Astrocyte (in vitro differentiated cells and primary cell): ENCODE measurements around the gene TAF1B. TPM values are rescaled to one million over a fixed set of nuclear protein-coding genes. Genes with fewer than 3 reads are reported as not detected.

Source experiments
- DNase-seq: peaks from one replicate; pipeline ENCODE4 v3.0.0-alpha.2; 2010; ENCODE audit warnings: low read depth
- FAIRE-seq: peaks from 2 replicates; lab custom pipeline; 2011; peaks lifted over from hg19 to GRCh38; lab: Jason Lieb, UNC
- H2AFZ ChIP-seq: 2 replicates; pipeline ENCODE4 v1.6.0; 2012; ENCODE audit warnings: low read depth, low read length, inconsistent platforms
- H3K27ac ChIP-seq: 2 replicates; pipeline ENCODE4 v1.5.1; 2011; ENCODE audit warnings: low read depth, low read length, inconsistent platforms
- H3K27me3 ChIP-seq: 2 replicates; pipeline ENCODE4 v1.6.0; 2011; ENCODE audit warnings: low read length, inconsistent platforms; ENCODE audit not compliant: insufficient read depth
- H3K36me3 ChIP-seq: 2 replicates; pipeline ENCODE4 v1.5.1; 2011; ENCODE audit warnings: low read length, inconsistent platforms; ENCODE audit not compliant: insufficient read depth
- H3K4me1 ChIP-seq: 2 replicates; pipeline ENCODE4 v1.5.1; 2011; ENCODE audit warnings: low read length, inconsistent platforms; ENCODE audit not compliant: insufficient read depth
- H3K4me2 ChIP-seq: 2 replicates; pipeline ENCODE4 v1.6.0; 2012; ENCODE audit warnings: low read length, inconsistent platforms
- H3K4me3 ChIP-seq: 2 replicates; pipeline ENCODE4 v1.5.1; 2011; ENCODE audit warnings: low read depth, mild to moderate bottlenecking, low read length, inconsistent platforms; ENCODE audit not compliant: insufficient read depth
- H3K79me2 ChIP-seq: 2 replicates; pipeline ENCODE4 v1.6.0; 2012; ENCODE audit warnings: mild to moderate bottlenecking, low read length, inconsistent platforms; ENCODE audit not compliant: insufficient read depth
- H3K9ac ChIP-seq: 2 replicates; pipeline ENCODE4 v1.6.0; 2012; ENCODE audit warnings: mild to moderate bottlenecking, low read length, inconsistent platforms
- H3K9me3 ChIP-seq: 2 replicates; pipeline ENCODE4 v1.5.1; 2012; ENCODE audit warnings: low read depth, mild to moderate bottlenecking, low read length, inconsistent platforms; ENCODE audit not compliant: insufficient read depth
- H4K20me1 ChIP-seq: 2 replicates; pipeline ENCODE4 v1.6.0; 2012; ENCODE audit warnings: low read length, inconsistent platforms; ENCODE audit not compliant: insufficient read depth
- H3K27ac Mint-ChIP-seq: one replicate; pipeline ENCODE4 v1.8.0; 2021; ENCODE audit warnings: mild to moderate bottlenecking, mixed read lengths; ENCODE audit not compliant: unreplicated experiment
- H3K27me3 Mint-ChIP-seq: one replicate; pipeline ENCODE4 v1.8.0; 2021; ENCODE audit warnings: low read depth, mixed read lengths; ENCODE audit not compliant: unreplicated experiment
- H3K36me3 Mint-ChIP-seq: one replicate; pipeline ENCODE4 v1.8.0; 2021; ENCODE audit warnings: low read depth, mixed read lengths; ENCODE audit not compliant: unreplicated experiment
- H3K4me1 Mint-ChIP-seq: one replicate; pipeline ENCODE4 v1.8.0; 2021; ENCODE audit warnings: low read depth, mixed read lengths; ENCODE audit not compliant: unreplicated experiment
- H3K4me3 Mint-ChIP-seq: one replicate; pipeline ENCODE4 v1.8.0; 2021; ENCODE audit warnings: mild to moderate bottlenecking, moderate library complexity, mixed read lengths; ENCODE audit not compliant: unreplicated experiment
- H3K9me3 Mint-ChIP-seq: one replicate; pipeline ENCODE4 v1.8.0; 2021; ENCODE audit warnings: mild to moderate bottlenecking, mixed read lengths; ENCODE audit not compliant: unreplicated experiment
- EZH2 ChIP-seq: IDR thresholded peaks from 2 replicates; pipeline ENCODE4 v1.6.1; 2012; ENCODE audit warnings: mild to moderate bottlenecking, low read length, inconsistent platforms; ENCODE audit not compliant: insufficient read depth
- total RNA-seq: library from RNA; stranded (reverse); gene quantifications from 2 replicates; pipeline ENCODE4 v1.2.1, GENCODE V29; 2021
- TF ChIP-seq, protein P1 (sequence below): IDR thresholded peaks from 2 replicates; pipeline ENCODE4 v1.5.1; 2011; ENCODE audit warnings: low read depth, mild to moderate bottlenecking, inconsistent platforms, low read length, moderate library complexity; ENCODE audit not compliant: insufficient read depth

The TAF1B gene
- total RNA-seq, 1 donor from 2014 or later: 14.5 TPM

DNA sequence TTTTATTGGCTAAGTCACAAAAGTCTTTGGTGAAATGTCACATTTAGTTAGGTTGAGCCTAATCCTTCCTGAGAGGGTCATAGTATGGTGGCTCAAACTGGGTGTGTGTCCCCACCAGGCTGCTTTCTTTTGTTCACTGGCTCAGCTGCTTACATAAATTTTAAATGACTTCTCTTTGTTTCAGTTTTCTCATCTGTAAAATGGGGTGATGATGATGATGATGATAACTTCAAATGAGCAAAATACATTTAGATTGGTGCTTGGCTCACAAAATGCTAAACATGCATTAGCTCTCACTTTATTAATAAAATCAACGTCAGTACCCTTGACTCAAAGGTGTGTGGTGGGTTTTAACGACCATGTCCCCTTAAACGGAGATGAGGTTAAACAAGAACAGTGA, 7.2 kb upstream of the TAF1B start:
- H3K4me1 Mint-ChIP-seq: peaks cover 5% of the 10 kb centered on the region
- Histone ChIP-seq H3K36me3 (no peaks in the 10 kb centered on the region), H3K4me3 (no peak overlapping the region), H3K27me3 (no peaks in the 10 kb centered on the region), H3K4me1 (no peaks in the 10 kb centered on the region), H3K4me2 (no peak overlapping the region), H3K9me3 (no peaks in the 10 kb centered on the region), H4K20me1 (no peaks in the 10 kb centered on the region), H3K9ac (no peak overlapping the region), H2AFZ (no peak overlapping the region), H3K27ac (no peak overlapping the region), H3K79me2 (no peaks in the 10 kb centered on the region)
- H3K4me3 Mint-ChIP-seq: no peak overlapping the region
- TF ChIP-seq, protein P1, sequence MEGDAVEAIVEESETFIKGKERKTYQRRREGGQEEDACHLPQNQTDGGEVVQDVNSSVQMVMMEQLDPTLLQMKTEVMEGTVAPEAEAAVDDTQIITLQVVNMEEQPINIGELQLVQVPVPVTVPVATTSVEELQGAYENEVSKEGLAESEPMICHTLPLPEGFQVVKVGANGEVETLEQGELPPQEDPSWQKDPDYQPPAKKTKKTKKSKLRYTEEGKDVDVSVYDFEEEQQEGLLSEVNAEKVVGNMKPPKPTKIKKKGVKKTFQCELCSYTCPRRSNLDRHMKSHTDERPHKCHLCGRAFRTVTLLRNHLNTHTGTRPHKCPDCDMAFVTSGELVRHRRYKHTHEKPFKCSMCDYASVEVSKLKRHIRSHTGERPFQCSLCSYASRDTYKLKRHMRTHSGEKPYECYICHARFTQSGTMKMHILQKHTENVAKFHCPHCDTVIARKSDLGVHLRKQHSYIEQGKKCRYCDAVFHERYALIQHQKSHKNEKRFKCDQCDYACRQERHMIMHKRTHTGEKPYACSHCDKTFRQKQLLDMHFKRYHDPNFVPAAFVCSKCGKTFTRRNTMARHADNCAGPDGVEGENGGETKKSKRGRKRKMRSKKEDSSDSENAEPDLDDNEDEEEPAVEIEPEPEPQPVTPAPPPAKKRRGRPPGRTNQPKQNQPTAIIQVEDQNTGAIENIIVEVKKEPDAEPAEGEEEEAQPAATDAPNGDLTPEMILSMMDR: no peak
- TF ChIP-seq EZH2: no peak
- FAIRE-seq: no peak
- H3K27ac Mint-ChIP-seq: no peak overlapping the region
- no peaks in the 10 kb centered on the region for H3K9me3 Mint-ChIP-seq
- no peaks in the 10 kb centered on the region for H3K36me3 Mint-ChIP-seq
- H3K27me3 Mint-ChIP-seq: peaks cover 6% of the 10 kb centered on the region
- no peak for DNase-seq

GRCh38 chr2:9836517-9836916, 6.8 kb upstream of the TAF1B start:
- FAIRE-seq (no peak), DNase-seq (no peak)
- Mint-ChIP-seq H3K4me1 (peaks cover 5% of the 10 kb centered on the region), H3K36me3 (no peaks in the 10 kb centered on the region), H3K4me3 (no peak overlapping the region), H3K9me3 (no peaks in the 10 kb centered on the region), H3K27me3 (peaks cover 6% of the 10 kb centered on the region), H3K27ac (peak overlapping the region; percentile 48)
- Histone ChIP-seq H3K4me3 (no peak overlapping the region), H3K79me2 (no peaks in the 10 kb centered on the region), H3K9ac (no peak overlapping the region), H3K4me1 (no peaks in the 10 kb centered on the region), H3K27ac (no peak overlapping the region), H3K4me2 (no peak overlapping the region), H4K20me1 (no peaks in the 10 kb centered on the region), H3K36me3 (no peaks in the 10 kb centered on the region), H3K9me3 (no peaks in the 10 kb centered on the region), H3K27me3 (no peaks in the 10 kb centered on the region), H2AFZ (no peak overlapping the region)
- TF ChIP-seq EZH2: no peak

DNA sequence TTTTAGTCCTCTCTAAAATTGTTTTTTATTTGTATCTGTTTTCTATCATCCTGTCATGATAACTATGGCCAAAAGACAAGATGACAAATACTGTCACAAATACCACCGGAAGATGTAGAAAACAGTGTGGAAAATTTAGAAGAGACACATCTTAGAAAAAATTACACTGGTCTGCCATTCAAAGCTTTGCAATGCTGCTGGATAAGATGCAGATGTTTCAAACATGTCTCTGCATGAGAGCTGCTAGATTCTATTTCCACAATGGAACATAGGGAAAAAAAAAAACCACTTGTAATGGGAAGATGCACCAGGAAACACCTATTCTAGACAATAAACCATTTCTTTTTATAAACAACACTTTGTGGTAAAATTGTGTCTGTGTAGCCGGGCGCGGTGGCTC, 5.8 kb upstream of the TAF1B start:
- Histone ChIP-seq H3K27me3 (no peaks in the 10 kb centered on the region), H3K9ac (no peak overlapping the region), H2AFZ (no peak overlapping the region), H3K36me3 (no peaks in the 10 kb centered on the region), H3K4me3 (no peak overlapping the region), H3K9me3 (no peaks in the 10 kb centered on the region), H3K27ac (no peak overlapping the region), H4K20me1 (no peaks in the 10 kb centered on the region), H3K79me2 (no peaks in the 10 kb centered on the region), H3K4me2 (no peak overlapping the region), H3K4me1 (no peaks in the 10 kb centered on the region)
- TF ChIP-seq EZH2: no peak
- TF ChIP-seq, protein P1: no peak
- no peak for FAIRE-seq
- H3K9me3 Mint-ChIP-seq: no peaks in the 10 kb centered on the region
- DNase-seq: no peak
- H3K4me1 Mint-ChIP-seq: peaks cover 5% of the 10 kb centered on the region
- H3K4me3 Mint-ChIP-seq: no peak overlapping the region
- no peak overlapping the region for H3K27ac Mint-ChIP-seq
- no peaks in the 10 kb centered on the region for H3K36me3 Mint-ChIP-seq
- H3K27me3 Mint-ChIP-seq: no peaks in the 10 kb centered on the region
